SK-N-SH (cell line): ENCODE data around the gene PITPNM1. TPM values are rescaled to one million over a fixed set of nuclear protein-coding genes. Genes with fewer than 3 reads are reported as not detected.

Experiments
- CTCF ChIA-PET: fragments of 300-600, 350-600 bp; formaldehyde crosslinking; extraction: SDS; loops from one replicate; lab custom pipeline; 2021; lab: Yijun Ruan, JAX
- POLR2A ChIA-PET: fragments of 350-600 bp; sonication (Branson Sonifier 250); formaldehyde crosslinking; extraction: SDS; loops from one replicate; lab custom pipeline; 2020; ENCODE audit warnings: antibody characterized with exemption, inconsistent platforms; lab: Yijun Ruan, JAX
- DNase-seq: peaks from one replicate; pipeline ENCODE4 v3.0.0; 2012
- H2AFZ ChIP-seq: fragments of 200-600 bp; sonication (generic); 2 replicates; pipeline ENCODE4 v1.8.1; 2016; ENCODE audit warnings: antibody characterized with exemption, mild to moderate bottlenecking, low read depth
- H3F3A ChIP-seq: fragments of 200-600 bp; sonication (generic); replicated peaks from 2 replicates; pipeline ENCODE3; 2016; ENCODE audit warnings: antibody characterized with exemption, mild to moderate bottlenecking; ENCODE audit not compliant: insufficient read depth
- H3K27ac ChIP-seq, 2 experiments: fragments of 200-500 bp in 1 of 2; fragments of 200-600 bp in 1 of 2; sonication (Bioruptor generic) in 1 of 2; sonication (generic), shearing (Covaris generic) in 1 of 2; 2 replicates each; pipeline versions ENCODE4 v1.5.1 to v1.6.1; 2014 to 2016; ENCODE audit warnings: low read depth in 2 of 2, inconsistent platforms in 1 of 2, low read length in 1 of 2, mild to moderate bottlenecking in 1 of 2, mixed read lengths in 1 of 2
- H3K27me3 ChIP-seq: fragments of 200-600 bp; sonication (generic), shearing (Covaris generic); 2 replicates; pipeline ENCODE4 v1.6.1; 2016; ENCODE audit warnings: mixed run types; ENCODE audit not compliant: insufficient read depth
- H3K36me3 ChIP-seq, 2 experiments: fragments of 200-500 bp in 1 of 2; fragments of 200-600 bp in 1 of 2; sonication (Bioruptor generic) in 1 of 2; sonication (generic) in 1 of 2; replicated peaks in 1 of 2; 2 replicates each; pipeline versions ENCODE3 to v1.5.1; 2014 to 2016; ENCODE audit warnings: low read length in 1 of 2, mild to moderate bottlenecking in 1 of 2; ENCODE audit not compliant: insufficient read depth in 2 of 2, control insufficient read depth in 1 of 2
- H3K4me1 ChIP-seq, 2 experiments: fragments of 200-500 bp in 1 of 2; fragments of 200-600 bp in 1 of 2; sonication (Bioruptor generic) in 1 of 2; sonication (generic), shearing (Covaris generic) in 1 of 2; 2 replicates each; pipeline versions ENCODE4 v1.5.1 to v1.6.1; 2014 to 2016; ENCODE audit warnings: low read depth in 1 of 2, low read length in 1 of 2, mixed run types in 1 of 2; ENCODE audit not compliant: insufficient read depth in 2 of 2, control insufficient read depth in 1 of 2
- H3K4me2 ChIP-seq: fragments of 200-600 bp; sonication (generic), shearing (Covaris generic); 2 replicates; pipeline ENCODE4 v1.6.1; 2017; ENCODE audit warnings: mixed run types
- H3K4me3 ChIP-seq, 2 experiments: fragments of 200-500 bp in 1 of 2; fragments of 200-600 bp in 1 of 2; sonication (Bioruptor generic) in 1 of 2; sonication (generic), shearing (Covaris generic) in 1 of 2; 2 replicates each; pipeline versions ENCODE4 v1.5.1 to v1.8.1; 2014 to 2016; ENCODE audit warnings: low read depth in 2 of 2, inconsistent platforms in 1 of 2, low read length in 1 of 2, mild to moderate bottlenecking in 1 of 2, mixed read lengths in 1 of 2, moderate library complexity in 1 of 2
- H3K79me2 ChIP-seq: fragments of 200-600 bp; sonication (generic); 2 replicates; pipeline ENCODE4 v1.8.1; 2017; ENCODE audit warnings: mild to moderate bottlenecking; ENCODE audit not compliant: insufficient read depth
- H3K9ac ChIP-seq: fragments of 200-600 bp; sonication (generic); 2 replicates; pipeline ENCODE4 v1.6.1; 2017; ENCODE audit warnings: mixed run types
- H3K9me2 ChIP-seq: fragments of 200-600 bp; sonication (generic); 2 replicates; pipeline ENCODE4 v1.6.1; 2017; ENCODE audit warnings: mixed run types
- H3K9me3 ChIP-seq: fragments of 200-600 bp; sonication (generic); 2 replicates; pipeline ENCODE4 v1.6.1; 2017; ENCODE audit warnings: mixed run types, mild to moderate bottlenecking, moderate library complexity
- H4K20me1 ChIP-seq: fragments of 200-600 bp; sonication (generic); 2 replicates; pipeline ENCODE4 v1.6.1; 2017; ENCODE audit warnings: mild to moderate bottlenecking, mixed run types; ENCODE audit not compliant: insufficient read depth
- CHD2 ChIP-seq: fragments of 150-350 bp; IDR thresholded peaks from 2 replicates; pipeline ENCODE4 v1.6.1; 2018; ENCODE audit warnings: low read length; ENCODE audit not compliant: partially characterized antibody
- ELF1 ChIP-seq: IDR thresholded peaks from 2 replicates; pipeline ENCODE4 v1.4.0; 2012
- EP300 ChIP-seq, 2 experiments: IDR thresholded peaks; 2 replicates each; pipeline versions ENCODE4 v1.4.0 to v1.6.1; 2012; ENCODE audit warnings: borderline replicate concordance in 1 of 2, low read depth in 1 of 2, low read length in 1 of 2
- EZH2phosphoT487 ChIP-seq: fragments of 200-600 bp; sonication (generic); IDR thresholded peaks from 2 replicates; pipeline ENCODE4 v1.6.1; 2017; ENCODE audit warnings: low read depth, mixed run types, mild to moderate bottlenecking, antibody characterized with exemption, moderate library complexity, borderline replicate concordance
- FOSL2 ChIP-seq: IDR thresholded peaks from 2 replicates; pipeline ENCODE4 v1.4.0; 2012; ENCODE audit warnings: low read depth, mild to moderate bottlenecking, moderate library complexity, borderline replicate concordance
- FOXJ3 ChIP-seq: sonication (generic); formaldehyde crosslinking; IDR thresholded peaks from 2 replicates; pipeline ENCODE4 v1.5.1; 2020; ENCODE audit warnings: mild to moderate bottlenecking, missing genetic modification reagents
- FOXM1 ChIP-seq: IDR thresholded peaks from 2 replicates; pipeline ENCODE4 v1.4.0; 2012; ENCODE audit warnings: low read depth, mild to moderate bottlenecking
- GABPA ChIP-seq: IDR thresholded peaks from 2 replicates; pipeline ENCODE4 v1.4.0; 2012; ENCODE audit warnings: low read depth, mild to moderate bottlenecking
- GATA2 ChIP-seq: sonication (generic); formaldehyde crosslinking; IDR thresholded peaks from 2 replicates; pipeline ENCODE4 v1.5.0; 2020; ENCODE audit warnings: mild to moderate bottlenecking, missing genetic modification reagents
- JUND ChIP-seq: IDR thresholded peaks from 2 replicates; pipeline ENCODE4 v1.4.0; 2012
- MEF2A ChIP-seq: IDR thresholded peaks from 2 replicates; pipeline ENCODE4 v1.4.0; 2012; ENCODE audit warnings: low read depth, borderline replicate concordance
- NFIC ChIP-seq: IDR thresholded peaks from 2 replicates; pipeline ENCODE4 v1.4.0; 2012; ENCODE audit warnings: borderline replicate concordance
- NRF1 ChIP-seq: IDR thresholded peaks from 2 replicates; pipeline ENCODE4 v1.6.1; 2012; ENCODE audit warnings: low read depth, mild to moderate bottlenecking, low read length
- POLR2AphosphoS5 ChIP-seq: IDR thresholded peaks from 2 replicates; pipeline ENCODE4 v1.6.1; 2012; ENCODE audit warnings: low read depth, low read length
- RCOR1 ChIP-seq: fragments of 150-350 bp; IDR thresholded peaks from 2 replicates; pipeline ENCODE4 v1.6.1; 2017; ENCODE audit warnings: antibody characterized with exemption, low read length
- RFX5 ChIP-seq: IDR thresholded peaks from 2 replicates; pipeline ENCODE4 v1.6.1; 2012; ENCODE audit warnings: mild to moderate bottlenecking, improper control_type of control experiment, low read length
- RXRA ChIP-seq: IDR thresholded peaks from 2 replicates; pipeline ENCODE4 v1.4.0; 2012; ENCODE audit warnings: low read depth, mild to moderate bottlenecking, borderline replicate concordance
- SIN3A ChIP-seq: IDR thresholded peaks from 2 replicates; pipeline ENCODE4 v1.6.1; 2012; ENCODE audit warnings: low read depth, mild to moderate bottlenecking, low read length, moderate library complexity, borderline replicate concordance
- TCF12 ChIP-seq: IDR thresholded peaks from 2 replicates; pipeline ENCODE4 v1.4.0; 2012
- WGBS: methylation state at CpG from one replicate; pipeline ENCODE4 v1.1.6; 2017; ENCODE audit warnings: low lambda C conversion rate; 5-methylcytosine and 5-hydroxymethylcytosine counted together
- polyA plus RNA-seq, 3 experiments: library from polyadenylated mRNA; depleted of rRNA; stranded (reverse); fragments of >200 nt; gene quantifications; 2 replicates each; pipeline ENCODE4 v1.2.3, GENCODE V29; 2012
- TF ChIP-seq, protein P1 (sequence below): IDR thresholded peaks from 2 replicates; pipeline ENCODE4; 2012
- TF ChIP-seq, protein P2 (sequence below): fragments of 150-350 bp; IDR thresholded peaks from 2 replicates; pipeline ENCODE4 v1.6.1; 2017; ENCODE audit warnings: antibody characterized with exemption, low read length, low read depth, borderline replicate concordance
- TF ChIP-seq, protein P3 (sequence below): IDR thresholded peaks from 2 replicates; pipeline ENCODE4 v1.4.0; 2012; ENCODE audit warnings: low read depth, borderline replicate concordance
- TF ChIP-seq, protein P4 (sequence below): fragments of 200-600 bp; sonication (generic); IDR thresholded peaks from 2 replicates; pipeline ENCODE4 v1.6.1; 2017; ENCODE audit warnings: antibody characterized with exemption, mild to moderate bottlenecking, moderate library complexity
- TF ChIP-seq, protein P5 (sequence below): IDR thresholded peaks from 2 replicates; pipeline ENCODE4 v1.4.0; 2012; ENCODE audit warnings: low read depth, borderline replicate concordance

The PITPNM1 gene
- polyA plus RNA-seq, 1 of the 3 experiments (the other 2 are of a cell fraction): 24.2 TPM

DNA sequence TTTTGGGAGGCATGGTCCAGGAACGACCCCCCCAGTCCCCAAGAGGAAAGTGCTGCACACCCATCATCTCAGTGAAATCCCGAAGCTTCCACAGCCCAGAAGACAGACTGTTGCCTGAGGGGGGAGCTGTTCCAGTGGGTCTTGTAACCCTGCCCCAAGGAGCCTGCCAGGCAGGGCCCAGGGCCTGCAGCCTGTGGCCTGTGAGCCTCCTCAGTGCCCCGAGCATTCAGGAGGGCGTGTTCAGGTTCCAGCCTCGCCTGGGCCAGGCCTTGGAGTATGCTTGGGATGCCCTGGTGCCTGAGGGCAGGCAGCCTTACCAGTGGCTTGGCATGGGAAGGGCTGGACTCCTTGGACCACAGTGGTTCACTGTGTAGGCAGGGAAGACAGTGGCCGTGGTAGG, 36.0 kb upstream of the PITPNM1 start:
- H3K9me2 ChIP-seq: no peaks in the 10 kb centered on the region
- no peaks in the 10 kb centered on the region for H3K4me1 ChIP-seq
- H3K36me3 ChIP-seq: no peaks in the 10 kb centered on the region
- H3K9me3 ChIP-seq: no peaks in the 10 kb centered on the region; the same call in 1 of the 2 replicates
- TF ChIP-seq FOXJ3 (CRISPR knock-in tag): no peak
- no peak for TF ChIP-seq NRF1
- TF ChIP-seq FOXM1: no peak
- TF ChIP-seq, protein P1, sequence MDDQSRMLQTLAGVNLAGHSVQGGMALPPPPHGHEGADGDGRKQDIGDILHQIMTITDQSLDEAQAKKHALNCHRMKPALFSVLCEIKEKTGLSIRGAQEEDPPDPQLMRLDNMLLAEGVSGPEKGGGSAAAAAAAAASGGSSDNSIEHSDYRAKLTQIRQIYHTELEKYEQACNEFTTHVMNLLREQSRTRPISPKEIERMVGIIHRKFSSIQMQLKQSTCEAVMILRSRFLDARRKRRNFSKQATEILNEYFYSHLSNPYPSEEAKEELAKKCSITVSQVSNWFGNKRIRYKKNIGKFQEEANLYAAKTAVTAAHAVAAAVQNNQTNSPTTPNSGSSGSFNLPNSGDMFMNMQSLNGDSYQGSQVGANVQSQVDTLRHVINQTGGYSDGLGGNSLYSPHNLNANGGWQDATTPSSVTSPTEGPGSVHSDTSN: no peak
- no peak for TF ChIP-seq EZH2phosphoT487
- no peak for TF ChIP-seq GABPA
- no peak for TF ChIP-seq RCOR1
- TF ChIP-seq MEF2A: no peak
- TF ChIP-seq TCF12: no peak
- TF ChIP-seq RXRA: no peak
- TF ChIP-seq, protein P2, sequence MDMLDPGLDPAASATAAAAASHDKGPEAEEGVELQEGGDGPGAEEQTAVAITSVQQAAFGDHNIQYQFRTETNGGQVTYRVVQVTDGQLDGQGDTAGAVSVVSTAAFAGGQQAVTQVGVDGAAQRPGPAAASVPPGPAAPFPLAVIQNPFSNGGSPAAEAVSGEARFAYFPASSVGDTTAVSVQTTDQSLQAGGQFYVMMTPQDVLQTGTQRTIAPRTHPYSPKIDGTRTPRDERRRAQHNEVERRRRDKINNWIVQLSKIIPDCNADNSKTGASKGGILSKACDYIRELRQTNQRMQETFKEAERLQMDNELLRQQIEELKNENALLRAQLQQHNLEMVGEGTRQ: no peak
- TF ChIP-seq, protein P3, sequence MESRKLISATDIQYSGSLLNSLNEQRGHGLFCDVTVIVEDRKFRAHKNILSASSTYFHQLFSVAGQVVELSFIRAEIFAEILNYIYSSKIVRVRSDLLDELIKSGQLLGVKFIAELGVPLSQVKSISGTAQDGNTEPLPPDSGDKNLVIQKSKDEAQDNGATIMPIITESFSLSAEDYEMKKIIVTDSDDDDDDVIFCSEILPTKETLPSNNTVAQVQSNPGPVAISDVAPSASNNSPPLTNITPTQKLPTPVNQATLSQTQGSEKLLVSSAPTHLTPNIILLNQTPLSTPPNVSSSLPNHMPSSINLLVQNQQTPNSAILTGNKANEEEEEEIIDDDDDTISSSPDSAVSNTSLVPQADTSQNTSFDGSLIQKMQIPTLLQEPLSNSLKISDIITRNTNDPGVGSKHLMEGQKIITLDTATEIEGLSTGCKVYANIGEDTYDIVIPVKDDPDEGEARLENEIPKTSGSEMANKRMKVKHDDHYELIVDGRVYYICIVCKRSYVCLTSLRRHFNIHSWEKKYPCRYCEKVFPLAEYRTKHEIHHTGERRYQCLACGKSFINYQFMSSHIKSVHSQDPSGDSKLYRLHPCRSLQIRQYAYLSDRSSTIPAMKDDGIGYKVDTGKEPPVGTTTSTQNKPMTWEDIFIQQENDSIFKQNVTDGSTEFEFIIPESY: no peak
- no CpG with 5 or more reads among the region's 6 CpGs for WGBS
- DNase-seq: no peak
- no peak overlapping the region for H2AFZ ChIP-seq
- H3K79me2 ChIP-seq: no peaks in the 10 kb centered on the region
- H3K9ac ChIP-seq: no peak overlapping the region
- H3K4me3 ChIP-seq: no peak overlapping the region
- no peak overlapping the region for H3K4me2 ChIP-seq
- no peaks in the 10 kb centered on the region for H4K20me1 ChIP-seq
- ChIA-PET CTCF (interaction anchor here (0.9 kb wide), 1 partner anchor 73 kb away, joined by 4 read pairs; no protein-coding TSS in a partner anchor), POLR2A (no interaction called here)
- no peaks in the 10 kb centered on the region for H3F3A ChIP-seq
- H3K27ac ChIP-seq: no peak overlapping the region
- H3K27me3 ChIP-seq: no peaks in the 10 kb centered on the region

DNA sequence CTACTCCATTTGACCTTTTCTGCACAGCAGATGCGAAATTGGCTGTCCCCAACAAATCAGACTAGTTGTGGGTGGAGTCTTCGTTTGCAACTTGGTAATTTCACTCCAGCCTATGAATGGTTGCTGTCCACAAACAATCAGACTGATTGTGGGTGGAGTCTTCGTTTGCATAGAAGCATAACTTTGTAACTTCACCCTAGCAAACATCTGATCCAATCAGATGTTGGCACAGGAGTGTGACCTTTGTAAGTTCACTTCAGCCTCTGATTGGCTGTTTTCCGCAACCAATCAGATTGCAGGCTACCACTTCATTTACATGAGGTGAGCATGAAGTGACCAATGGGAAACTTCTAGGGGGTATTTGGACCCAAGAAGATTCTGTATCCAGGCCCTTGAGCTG, 34.4 kb upstream of the PITPNM1 start:
- Histone ChIP-seq H3K4me1 (no peaks in the 10 kb centered on the region), H3K79me2 (no peaks in the 10 kb centered on the region), H3K9me2 (no peaks in the 10 kb centered on the region), H3K27ac (no peak overlapping the region), H3F3A (no peaks in the 10 kb centered on the region), H3K4me2 (no peak overlapping the region), H3K9ac (no peak overlapping the region), H4K20me1 (no peaks in the 10 kb centered on the region), H3K4me3 (no peak overlapping the region), H3K27me3 (no peaks in the 10 kb centered on the region), H2AFZ (no peak overlapping the region), H3K9me3 (peaks cover 4% of the 10 kb centered on the region; the same call in 1 of the 2 replicates), H3K36me3 (no peaks in the 10 kb centered on the region)
- WGBS: 49% methylated on average over 4 of the region's 4 CpGs
- POLR2A ChIA-PET: no interaction called here
- DNase-seq: no peak
- CTCF ChIA-PET: interaction anchor here (0.6 kb wide), 1 partner anchor 194 kb away, joined by 3 read pairs; no protein-coding TSS in a partner anchor
- TF ChIP-seq GATA2 (CRISPR knock-in tag) (no peak), RFX5 (no peak), FOXM1 (no peak), ELF1 (no peak), FOSL2 (no peak), SIN3A (no peak), TCF12 (no peak), POLR2AphosphoS5 (no peak), JUND (no peak), NRF1 (no peak), EP300 (IDR thresholded peaks at IDR 0.05; ENCODE audit: borderline replicate concordance in 1 of 2, low read depth in 1 of 2, low read length in 1 of 2) (no peak), CHD2 (no peak), NFIC (no peak)
- TF ChIP-seq, protein P4, sequence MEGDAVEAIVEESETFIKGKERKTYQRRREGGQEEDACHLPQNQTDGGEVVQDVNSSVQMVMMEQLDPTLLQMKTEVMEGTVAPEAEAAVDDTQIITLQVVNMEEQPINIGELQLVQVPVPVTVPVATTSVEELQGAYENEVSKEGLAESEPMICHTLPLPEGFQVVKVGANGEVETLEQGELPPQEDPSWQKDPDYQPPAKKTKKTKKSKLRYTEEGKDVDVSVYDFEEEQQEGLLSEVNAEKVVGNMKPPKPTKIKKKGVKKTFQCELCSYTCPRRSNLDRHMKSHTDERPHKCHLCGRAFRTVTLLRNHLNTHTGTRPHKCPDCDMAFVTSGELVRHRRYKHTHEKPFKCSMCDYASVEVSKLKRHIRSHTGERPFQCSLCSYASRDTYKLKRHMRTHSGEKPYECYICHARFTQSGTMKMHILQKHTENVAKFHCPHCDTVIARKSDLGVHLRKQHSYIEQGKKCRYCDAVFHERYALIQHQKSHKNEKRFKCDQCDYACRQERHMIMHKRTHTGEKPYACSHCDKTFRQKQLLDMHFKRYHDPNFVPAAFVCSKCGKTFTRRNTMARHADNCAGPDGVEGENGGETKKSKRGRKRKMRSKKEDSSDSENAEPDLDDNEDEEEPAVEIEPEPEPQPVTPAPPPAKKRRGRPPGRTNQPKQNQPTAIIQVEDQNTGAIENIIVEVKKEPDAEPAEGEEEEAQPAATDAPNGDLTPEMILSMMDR: no peak
- TF ChIP-seq, protein P5, sequence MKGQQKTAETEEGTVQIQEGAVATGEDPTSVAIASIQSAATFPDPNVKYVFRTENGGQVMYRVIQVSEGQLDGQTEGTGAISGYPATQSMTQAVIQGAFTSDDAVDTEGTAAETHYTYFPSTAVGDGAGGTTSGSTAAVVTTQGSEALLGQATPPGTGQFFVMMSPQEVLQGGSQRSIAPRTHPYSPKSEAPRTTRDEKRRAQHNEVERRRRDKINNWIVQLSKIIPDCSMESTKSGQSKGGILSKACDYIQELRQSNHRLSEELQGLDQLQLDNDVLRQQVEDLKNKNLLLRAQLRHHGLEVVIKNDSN: no peak
